HepG2 (cell line): ENCODE measurements around the gene NOL12. TPM values are rescaled to one million over a fixed set of nuclear protein-coding genes. Genes with fewer than 3 reads are reported as not detected.

ENCODE experiments used
- ATAC-seq: fragments of 200-7000 bp; cut with Tn5 transposase; 3 replicates; pipeline ENCODE4 v1.9.1; 2020; ENCODE audit warnings: mild to moderate bottlenecking, moderate library complexity
- BruUV-seq: library from RNA; stranded (reverse); fragments of 400-500 nt; replicated peaks from 2 replicates; lab custom pipeline; 2021; lab: Mats Ljungman, UMichigan
- CTCF ChIA-PET: fragments of 300-600 bp; formaldehyde crosslinking; extraction: SDS; loops from one replicate; lab custom pipeline; 2021; ENCODE audit warnings: low total read pairs, inconsistent platforms, low intra/inter-chr PET ratio; lab: Yijun Ruan, JAX
- POLR2A ChIA-PET: fragments of 350-600 bp; sonication (Branson Sonifier 250); formaldehyde crosslinking; loops from one replicate; lab custom pipeline; 2020; ENCODE audit warnings: antibody characterized with exemption, inconsistent platforms; lab: Yijun Ruan, JAX
- DNase-seq: peaks from one replicate; pipeline ENCODE4 v3.0.0-alpha.2; 2015; ENCODE audit warnings: low spot score
- FAIRE-seq: peaks from 3 replicates; lab custom pipeline; 2011; peaks lifted over from hg19 to GRCh38; lab: Jason Lieb, UNC
- H2AFZ ChIP-seq: one replicate; pipeline ENCODE4 v1.6.1; 2011; ENCODE audit warnings: low read length, inconsistent platforms
- H3K27ac ChIP-seq: fragments of 300-600 bp; 3 replicates; pipeline ENCODE4 v1.8.0; 2011; ENCODE audit warnings: mixed run types, mild to moderate bottlenecking, mixed read lengths, low read length, inconsistent platforms; ENCODE audit not compliant: insufficient read depth; ENCODE audit errors: extremely low read length
- H3K27me3 ChIP-seq, 2 experiments: fragments of 200-600 bp in 1 of 2; 2 replicates in 1 of 2; 3 replicates in 1 of 2; pipeline versions ENCODE4 v1.6.0 to v1.8.0; 2011; ENCODE audit warnings: low read length in 2 of 2, mild to moderate bottlenecking in 2 of 2, moderate library complexity in 2 of 2, inconsistent platforms in 1 of 2; ENCODE audit not compliant: insufficient read depth in 2 of 2, control insufficient read depth in 1 of 2
- H3K36me3 ChIP-seq, 2 experiments: fragments of 200-600 bp in 1 of 2; replicated peaks in 1 of 2; 2 replicates in 1 of 2; 3 replicates in 1 of 2; pipeline versions ENCODE4 v1.5.1 to v1.8.0; 2011; ENCODE audit warnings: low read length in 2 of 2, inconsistent platforms in 1 of 2; ENCODE audit not compliant: insufficient read depth in 2 of 2, control insufficient read depth in 1 of 2
- H3K4me1 ChIP-seq: 2 replicates; pipeline ENCODE4 v1.5.1; 2012; ENCODE audit warnings: low read length, inconsistent platforms; ENCODE audit not compliant: insufficient read depth
- H3K4me2 ChIP-seq: 2 replicates; pipeline ENCODE4 v1.6.0; 2011; ENCODE audit warnings: low read depth, low read length, inconsistent platforms
- H3K4me3 ChIP-seq, 3 experiments: fragments of 200-600 bp in 1 of 3; sonication (generic), shearing (Covaris generic) in 1 of 3; replicated peaks in 1 of 3; 2 replicates each; pipeline ENCODE4 v1.5.1; 2011 to 2016; ENCODE audit warnings: low read length in 3 of 3, inconsistent platforms in 2 of 3, low read depth in 2 of 3, mild to moderate bottlenecking in 2 of 3, control low read depth in 1 of 3, mixed read lengths in 1 of 3; ENCODE audit not compliant: insufficient read depth in 1 of 3
- H3K79me2 ChIP-seq: one replicate; pipeline ENCODE4 v1.6.1; 2011; ENCODE audit warnings: low read length, inconsistent platforms; ENCODE audit not compliant: insufficient read depth
- H3K9ac ChIP-seq: 2 replicates; pipeline ENCODE4 v1.6.0; 2011; ENCODE audit warnings: mild to moderate bottlenecking, low read depth, low read length, inconsistent platforms; ENCODE audit not compliant: insufficient read depth
- H3K9me3 ChIP-seq: 2 replicates; pipeline ENCODE4 v1.5.1; 2012; ENCODE audit warnings: mild to moderate bottlenecking, low read length
- H4K20me1 ChIP-seq: 2 replicates; pipeline ENCODE4 v1.6.0; 2011; ENCODE audit warnings: inconsistent platforms, mild to moderate bottlenecking, low read length, moderate library complexity; ENCODE audit not compliant: insufficient read depth
- AKNA ChIP-seq: sonication (generic); formaldehyde crosslinking; IDR thresholded peaks from 2 replicates; pipeline ENCODE4 v1.4.0; 2020; ENCODE audit warnings: missing genetic modification reagents, borderline replicate concordance
- ARID2 ChIP-seq: sonication (generic); formaldehyde crosslinking; IDR thresholded peaks from 2 replicates; pipeline ENCODE4 v1.8.1; 2022; ENCODE audit warnings: mild to moderate bottlenecking, missing genetic modification reagents, borderline replicate concordance
- MIXL1 ChIP-seq: IDR thresholded peaks from 2 replicates; pipeline ENCODE4 v1.6.1; 2016
- SP5 ChIP-seq: IDR thresholded peaks from 2 replicates; pipeline ENCODE4 v1.6.1; 2016; ENCODE audit warnings: low read depth, borderline replicate concordance
- ZKSCAN5 ChIP-seq: sonication (generic); formaldehyde crosslinking; IDR thresholded peaks from 2 replicates; pipeline ENCODE4 v1.5.1; 2020; ENCODE audit warnings: mild to moderate bottlenecking, missing genetic modification reagents
- ZNF646 ChIP-seq: sonication (generic); formaldehyde crosslinking; IDR thresholded peaks from 2 replicates; pipeline ENCODE4 v1.9.0; 2021; ENCODE audit warnings: mild to moderate bottlenecking, missing genetic modification reagents
- ZNF678 ChIP-seq: sonication (generic); formaldehyde crosslinking; IDR thresholded peaks from 2 replicates; pipeline ENCODE4 v1.4.0; 2020; ENCODE audit warnings: mild to moderate bottlenecking, missing genetic modification reagents
- WGBS: methylation state at CpG from one replicate; pipeline ENCODE4 v1.1.6; 2017; ENCODE audit warnings: low lambda C conversion rate; 5-methylcytosine and 5-hydroxymethylcytosine counted together
- in situ Hi-C: cut with HindIII; loops from 2 replicates; pipeline ENCODE4 v1.10.0; 2017; ENCODE audit warnings: low pct_unique_long_range_greater_than_20kb; ENCODE audit not compliant: extremely low pct_ligation_motif_present
- intact Hi-C: fragments of 100-400 bp; cut with micrococcal nuclease; formaldehyde crosslinking; loops from one replicate; pipeline ENCODE4 v1.10.0; 2022; ENCODE audit not compliant: unreplicated experiment
- polyA plus RNA-seq, 8 experiments: library from polyadenylated mRNA; depleted of rRNA in 3 of 8; stranded (reverse) in 7 of 8; unstranded in 1 of 8; fragments of >200 nt; fragmentation: Illumina TruSeq in 4 of 8; extraction: Trizol in 4 of 8; gene quantifications; 2 replicates each; pipeline versions ENCODE4 v1.2.1 to v1.2.3, GENCODE V29; 2011 to 2016; ENCODE audit warnings: low read depth in 4 of 8, missing spikeins in 1 of 8, mixed read lengths in 1 of 8; ENCODE audit not compliant: insufficient read depth in 1 of 8
- total RNA-seq, 5 experiments: library from RNA; depleted of rRNA; stranded (reverse); fragments of >200 nt; fragmentation: Illumina TruSeq; extraction: Trizol; gene quantifications; 2 replicates each; pipeline ENCODE4 v1.2.3, GENCODE V29; 2016; ENCODE audit warnings: low read depth in 1 of 5

Gene NOL12
- total and polyA plus RNA-seq, 2 of the 13 experiments (the other 11 are each of a cell fraction or from before 2014, with no cell fraction given) = 14.3 to 31.4 TPM

- Histone ChIP-seq H3K4me3 (no peak overlapping the region), H3K9ac (no peak overlapping the region), H3K27me3 (no peaks in the 10 kb centered on the region; a peak in 1 of 5 replicates), H2AFZ (no peak overlapping the region), H3K79me2 (no peaks in the 10 kb centered on the region), H3K4me1 (no peaks in the 10 kb centered on the region)
- ATAC-seq = no peak
- intact Hi-C loops = no loop called here
- BruUV-seq = no TSS peak
- no peak for TF ChIP-seq SP5 (CRISPR knock-in tag)
- TF ChIP-seq ZKSCAN5 (CRISPR knock-in tag) = no peak
- TF ChIP-seq AKNA (CRISPR knock-in tag) = no peak
- no peak for TF ChIP-seq ZNF646 (CRISPR knock-in tag)
- TF ChIP-seq ZNF678 (CRISPR knock-in tag) = no peak
- TF ChIP-seq MIXL1 (CRISPR knock-in tag) = no peak
- TF ChIP-seq ARID2 (CRISPR knock-in tag) = no peak
- TF ChIP-seq, all 625 proteins: peak for 0
- Histone ChIP-seq H3K4me2 (no peak overlapping the region), H3K36me3 (peaks cover 0 to 3% of the 10 kb centered on the region in 2 experiments; a peak in 2 of 5 replicates), H3K9me3 (no peaks in the 10 kb centered on the region), H4K20me1 (no peaks in the 10 kb centered on the region), H3K27ac (no peak overlapping the region)
- 89% methylated on average over 10 of the region's 10 CpGs for WGBS
- CTCF ChIA-PET = no interaction called here
- in situ Hi-C loops = no loop called here
- FAIRE-seq (no peak), DNase-seq (no peak)
- POLR2A ChIA-PET = interaction anchor here (1.5 kb wide), 1 partner anchor 53 kb away, joined by 4 read pairs; the partner anchor contains the start of gene PDXP
These were observed 25.3 kb downstream of the NOL12 start for GRCh38 chr22:37711490-37711889.
